Measurements from ENCODE around the gene PLP2. TPM values are rescaled to one million over a fixed set of nuclear protein-coding genes. Genes with fewer than 3 reads are reported as not detected.
A peak's percentile ranks its signal among the peaks of the same experiment; 100 is the strongest.

PLP2 gene
- total RNA-seq, 1 experiment from 2014 or later = 28.1 TPM

- peak; percentile 74 for DNase-seq (ENCODE audit: low spot score)
Observed at GRCh38 chrX:49186125-49187027, 14.7 kb downstream of the PLP2 start, which contains the start of gene PRICKLE3. Gene PRICKLE3, minus strand, starts transcription at chrX:49186373. Its CDS starts 76 bp downstream, at chrX:49186297.

GRCh38 chrX:49187028-49187394 is 15.3 kb downstream of the PLP2 start:
- DNase-seq (ENCODE audit: low spot score) = no peak

GRCh38 chrX:49187526-49187925 is 15.8 kb downstream of the PLP2 start:
- no peak for DNase-seq (ENCODE audit: low spot score)

- no peak for DNase-seq (ENCODE audit: low spot score)
Observed at GRCh38 chrX:49188468-49189076, 16.9 kb downstream of the PLP2 start.

GRCh38 chrX:49189606-49190005 is 17.9 kb downstream of the PLP2 start:
- DNase-seq (ENCODE audit: low spot score) = no peak

GRCh38 chrX:49190821-49191573 is 19.3 kb downstream of the PLP2 start:
- peak; percentile 93 for DNase-seq (ENCODE audit: low spot score)

- DNase-seq (ENCODE audit: low spot score) = no peak
Observed at GRCh38 chrX:49191574-49192011, 19.9 kb downstream of the PLP2 start.

- DNase-seq (ENCODE audit: low spot score) = peak; percentile 27
Observed at GRCh38 chrX:49192722-49193328, 21.1 kb downstream of the PLP2 start.

- no peak for DNase-seq (ENCODE audit: low spot score)
Observed at GRCh38 chrX:49193542-49193964, 21.9 kb downstream of the PLP2 start.

- no peak for DNase-seq (ENCODE audit: low spot score)
Observed at GRCh38 chrX:49197543-49198087, 25.9 kb downstream of the PLP2 start.

GRCh38 chrX:49198540-49199314 is 27.0 kb downstream of the PLP2 start:
- DNase-seq (ENCODE audit: low spot score) = no peak

- DNase-seq (ENCODE audit: low spot score) = no peak
Observed at GRCh38 chrX:49199315-49199595, 27.6 kb downstream of the PLP2 start.

GRCh38 chrX:49199906-49200771 is 28.4 kb downstream of the PLP2 start, which contains the start of gene SYP:
Gene SYP, minus strand, starts transcription at chrX:49200193. Its CDS starts 7 bp downstream, at chrX:49200186.
- DNase-seq (ENCODE audit: low spot score) = peak; percentile 85

GRCh38 chrX:49202022-49202421 is 30.3 kb downstream of the PLP2 start:
- no peak for DNase-seq (ENCODE audit: low spot score)

GRCh38 chrX:49203536-49203935 is 31.8 kb downstream of the PLP2 start:
- DNase-seq (ENCODE audit: low spot score) = no peak

GRCh38 chrX:49204017-49204416 is 32.3 kb downstream of the PLP2 start:
- DNase-seq (ENCODE audit: low spot score) = no peak

GRCh38 chrX:49204709-49205108 is 33.0 kb downstream of the PLP2 start:
- no peak for DNase-seq (ENCODE audit: low spot score)

GRCh38 chrX:49205443-49205842 is 33.7 kb downstream of the PLP2 start:
- DNase-seq (ENCODE audit: low spot score) = no peak

GRCh38 chrX:49206543-49206942 is 34.8 kb downstream of the PLP2 start:
- DNase-seq (ENCODE audit: low spot score) = no peak

GRCh38 chrX:49208399-49208798 is 36.7 kb downstream of the PLP2 start:
- no peak for DNase-seq (ENCODE audit: low spot score)
